HG03135 (cell line): Measurements from ENCODE around the gene CCDC141.

ENCODE experiments used
- ATAC-seq: cut with Tn5 transposase; IDR thresholded peaks from one replicate; pipeline ENCODE4 v1.9.1; 2021; ENCODE audit warnings: mild to moderate bottlenecking, moderate library complexity; ENCODE audit not compliant: unreplicated experiment

Gene CCDC141

DNA sequence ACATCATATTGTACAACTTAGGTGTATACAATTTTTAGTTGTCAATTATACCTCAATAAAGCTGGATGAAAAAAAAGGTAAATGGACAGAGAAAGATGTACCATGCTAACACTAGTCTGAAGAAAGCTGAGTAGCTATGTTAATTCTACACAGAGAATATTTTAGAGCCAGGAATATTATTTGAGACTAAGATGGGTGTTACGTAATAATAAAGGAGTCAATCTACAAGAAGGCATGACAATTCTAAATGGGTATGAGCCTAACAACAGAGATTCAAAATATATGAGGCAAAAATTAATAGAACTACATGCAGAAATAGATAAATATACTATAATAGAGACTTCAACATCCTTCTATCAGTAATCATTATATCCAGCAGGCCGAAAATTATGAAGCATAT, 69.1 kb downstream of the CCDC141 start:
- no peak for ATAC-seq

DNA sequence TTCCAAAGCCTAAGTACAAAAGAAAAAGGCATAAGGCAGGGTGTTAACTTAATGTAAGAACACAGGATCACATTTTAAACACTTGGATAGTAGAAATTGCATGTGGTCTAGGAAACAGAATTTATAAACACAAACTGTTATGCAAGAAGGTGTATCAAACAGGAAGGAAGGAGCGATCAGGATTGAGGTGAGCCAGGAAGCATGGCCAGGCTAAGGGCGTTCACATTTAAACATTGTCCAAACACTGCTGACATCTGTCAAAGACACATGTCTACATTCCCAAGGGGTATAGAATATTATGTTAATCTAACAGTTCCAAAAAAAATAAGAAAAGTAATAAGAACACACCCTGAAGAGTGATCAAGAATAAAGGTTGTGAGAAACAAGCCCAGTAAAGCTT, 71.3 kb downstream of the CCDC141 start:
- no peak for ATAC-seq

DNA sequence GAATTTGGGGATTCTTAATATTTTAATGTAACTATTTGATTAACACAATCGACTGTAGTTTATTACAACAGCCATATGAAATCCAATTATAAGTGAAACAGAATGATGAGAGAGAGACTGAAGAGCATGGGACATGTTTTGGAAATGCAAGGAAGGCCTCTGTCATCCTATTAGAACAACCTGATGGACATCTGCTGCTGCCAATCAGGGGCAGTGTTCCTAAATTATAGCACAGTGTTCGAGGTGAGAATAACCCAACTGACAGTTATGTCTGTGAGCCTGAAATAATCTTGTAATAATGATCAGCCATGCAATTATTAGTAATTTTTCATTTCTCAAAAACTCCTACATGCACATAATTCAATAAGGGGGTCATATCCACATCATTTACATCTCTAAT, 73.6 kb downstream of the CCDC141 start:
- ATAC-seq: no peak

DNA sequence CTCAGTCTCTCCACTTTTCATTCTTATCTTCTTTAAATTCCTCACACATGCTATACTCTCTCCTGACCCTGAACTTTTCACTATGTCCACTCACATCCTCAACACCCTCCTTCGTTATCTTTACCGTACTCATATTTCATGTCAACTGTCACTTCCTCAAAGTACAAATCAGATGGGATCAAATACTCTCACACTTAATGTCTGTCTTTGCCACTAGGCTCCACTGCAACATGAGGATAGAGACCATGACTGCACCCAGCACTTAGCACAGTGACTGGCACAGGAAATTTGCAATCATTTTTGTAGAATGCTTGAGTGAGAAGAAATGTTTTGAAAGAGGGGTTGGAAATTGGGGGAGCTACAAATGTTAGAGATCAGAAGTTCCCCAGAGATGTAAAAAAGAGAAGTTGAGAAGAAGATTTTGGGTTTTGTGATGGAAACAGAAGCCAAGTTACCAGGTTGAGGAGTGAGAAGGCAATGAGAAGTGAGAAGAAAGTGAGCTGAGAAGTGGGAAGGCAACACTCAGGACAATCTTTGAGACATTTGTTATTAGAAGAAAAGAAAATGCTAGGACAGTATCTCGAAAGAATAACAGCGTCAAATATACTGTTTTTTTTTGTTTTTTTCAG, 87.0 kb downstream of the CCDC141 start:
- no peak for ATAC-seq

DNA sequence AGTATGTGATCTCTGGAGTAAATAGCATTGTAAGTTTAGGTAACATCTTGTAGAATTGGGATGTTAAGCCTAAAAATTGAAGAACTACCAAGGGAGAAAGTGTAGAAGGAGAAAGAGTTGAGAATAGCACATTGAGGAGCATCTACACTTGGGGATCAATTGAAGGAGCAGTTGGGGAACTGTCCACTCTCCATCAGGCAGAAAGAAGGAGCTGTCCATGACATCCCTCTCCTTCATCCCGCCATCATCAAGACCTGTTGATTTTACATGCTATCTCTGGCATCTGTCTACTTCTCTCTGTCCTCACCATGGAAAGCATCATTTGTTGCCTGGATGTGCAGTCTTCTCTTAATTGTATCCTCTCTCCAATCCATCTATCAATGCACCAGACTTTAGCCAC, 87.8 kb downstream of the CCDC141 start:
- no peak for ATAC-seq

DNA sequence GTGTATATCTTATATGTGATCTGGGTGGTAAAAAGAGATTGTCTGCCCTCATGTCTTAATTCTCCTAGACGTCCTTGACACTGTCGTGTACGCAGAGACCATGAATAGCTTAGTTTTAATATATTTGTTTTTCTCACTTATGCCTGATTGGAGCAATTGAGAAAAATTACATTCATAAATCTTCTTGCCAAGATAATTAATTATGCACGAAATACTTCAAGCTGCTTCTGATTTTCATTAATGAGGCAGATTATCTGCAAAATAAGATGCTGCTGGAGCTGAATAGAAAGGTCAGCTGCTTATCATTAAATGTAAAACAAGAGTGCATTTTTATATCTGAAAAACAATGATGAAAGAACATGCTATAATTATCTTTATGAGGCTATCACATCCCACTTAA, 95.9 kb downstream of the CCDC141 start:
- ATAC-seq: no peak

DNA sequence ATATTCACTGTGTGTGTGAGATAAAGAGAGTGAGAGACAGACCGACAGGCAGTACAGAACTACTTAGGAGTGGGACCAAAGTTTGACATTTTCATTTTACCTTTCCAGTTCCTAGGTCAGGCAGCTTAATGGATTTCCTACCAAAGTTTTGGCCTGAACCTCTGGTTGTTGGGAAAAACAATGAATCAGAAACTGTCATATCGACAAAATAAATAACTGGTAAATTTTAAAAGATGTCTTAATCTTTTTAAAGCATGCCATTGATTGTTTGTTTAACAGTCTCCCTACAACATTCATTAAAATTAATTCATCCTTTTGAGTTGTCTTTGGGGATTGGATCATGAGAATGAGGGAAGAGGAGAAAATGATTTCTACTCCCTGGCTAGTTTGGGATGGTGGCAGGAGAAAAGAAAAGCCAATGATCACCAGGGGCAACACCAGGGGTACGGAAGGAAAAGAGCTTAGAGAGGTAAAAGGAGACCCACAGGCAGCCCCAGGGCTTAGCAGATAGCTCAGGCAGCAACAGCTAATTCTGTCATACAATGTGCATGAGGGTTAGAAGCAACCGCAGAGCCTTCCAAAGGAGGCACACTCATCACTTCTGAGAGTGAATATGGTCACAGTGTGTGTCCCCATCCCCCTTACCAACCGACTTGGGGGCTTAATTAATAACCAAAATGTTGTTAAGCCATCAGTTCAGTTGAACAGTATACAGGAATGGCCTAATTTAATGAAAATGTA, 98.5 kb downstream of the CCDC141 start:
- ATAC-seq: no peak

DNA sequence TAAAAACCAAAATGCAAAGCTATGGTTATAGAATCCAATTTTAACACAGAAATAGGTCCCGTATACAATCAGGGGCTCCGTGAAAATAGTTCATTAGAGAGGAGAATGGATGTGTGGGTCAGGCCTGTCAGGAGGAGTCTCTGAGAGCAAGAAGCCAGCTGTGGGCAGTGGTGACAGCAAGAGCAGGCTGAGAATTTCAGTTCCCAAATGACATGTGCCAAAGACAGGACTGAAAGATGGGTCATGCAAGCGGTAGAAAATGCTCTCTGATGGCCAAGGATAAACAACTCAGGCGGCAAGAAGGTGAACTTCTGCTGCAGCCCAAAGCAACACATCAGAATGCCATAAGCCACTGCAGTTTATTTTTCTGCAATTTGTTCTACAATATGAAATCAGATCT, 100.4 kb downstream of the CCDC141 start:
- no peak for ATAC-seq

DNA sequence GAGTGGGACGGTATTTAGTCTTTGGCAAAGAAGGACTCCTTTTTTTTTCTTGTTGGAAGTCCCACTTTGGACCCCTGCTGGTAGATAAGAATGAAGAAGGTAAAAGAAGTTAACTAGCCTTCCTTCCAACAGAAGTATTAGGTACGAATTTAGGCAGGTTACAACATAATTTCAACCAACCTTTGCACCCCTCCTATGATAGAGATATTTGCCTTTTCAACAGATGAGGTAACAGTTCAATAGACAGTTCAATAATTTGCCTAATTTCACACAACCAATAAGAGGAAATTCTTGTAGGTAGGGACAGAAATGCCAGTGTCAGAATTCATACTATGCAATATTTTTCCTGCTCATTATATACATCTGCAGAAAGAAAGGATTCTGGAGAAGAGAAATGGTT, 100.8 kb downstream of the CCDC141 start:
- ATAC-seq: no peak

DNA sequence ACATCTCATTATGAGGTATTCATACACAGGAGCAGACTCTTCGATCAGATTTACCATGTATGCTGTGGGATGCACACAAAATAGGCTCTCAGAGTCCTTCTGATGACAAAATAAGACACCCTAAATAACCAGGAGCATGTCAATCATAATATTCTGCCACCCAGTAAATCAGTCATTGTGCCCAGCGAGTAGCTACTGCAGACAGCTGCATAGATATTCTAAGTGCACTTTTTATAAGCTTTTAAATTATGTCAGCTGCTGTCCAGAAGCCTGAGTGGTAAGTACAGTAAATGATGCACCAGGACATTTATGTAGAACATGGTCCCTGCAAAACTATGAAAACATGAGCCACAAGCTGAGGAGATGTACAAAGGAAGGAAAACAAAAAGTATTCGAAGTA, 102.9 kb downstream of the CCDC141 start:
- no peak for ATAC-seq

DNA sequence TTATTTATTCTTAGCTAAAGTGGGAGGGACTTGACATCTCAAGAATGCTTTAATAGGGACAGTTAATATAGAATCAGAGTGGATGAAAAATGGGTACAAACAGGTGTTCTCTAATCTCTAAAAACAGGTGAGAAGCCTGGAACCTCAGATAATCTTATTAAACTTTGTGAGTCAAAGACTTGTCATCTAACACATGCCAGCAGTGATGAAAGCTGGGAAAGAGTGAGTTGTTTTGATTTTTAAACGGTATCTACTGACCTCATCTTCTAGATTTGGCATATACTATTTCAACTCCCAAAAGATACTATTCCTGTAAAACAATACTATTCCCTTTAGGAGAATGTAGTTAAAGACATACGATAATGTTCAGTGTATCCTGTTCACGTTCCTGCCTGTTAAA, 103.4 kb downstream of the CCDC141 start:
- no peak for ATAC-seq

DNA sequence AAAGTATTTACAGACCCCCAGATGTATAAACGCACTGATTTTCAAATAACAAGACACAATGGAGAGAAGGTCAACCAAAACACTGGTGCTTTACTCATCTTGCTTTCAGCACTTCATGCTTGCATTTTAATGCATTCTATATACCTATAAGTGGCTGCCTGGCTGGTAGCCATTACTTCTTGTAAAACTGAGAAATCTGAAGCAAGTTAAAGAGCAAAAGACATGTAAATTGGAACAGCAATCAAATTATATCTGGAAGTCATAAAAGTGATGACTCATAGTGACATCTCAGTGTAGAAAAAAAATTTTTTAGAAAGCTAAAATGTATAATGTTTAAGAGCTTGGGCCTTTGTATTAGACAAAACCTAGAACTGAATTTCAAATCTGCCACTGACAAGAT, 106.2 kb downstream of the CCDC141 start:
- ATAC-seq: no peak

DNA sequence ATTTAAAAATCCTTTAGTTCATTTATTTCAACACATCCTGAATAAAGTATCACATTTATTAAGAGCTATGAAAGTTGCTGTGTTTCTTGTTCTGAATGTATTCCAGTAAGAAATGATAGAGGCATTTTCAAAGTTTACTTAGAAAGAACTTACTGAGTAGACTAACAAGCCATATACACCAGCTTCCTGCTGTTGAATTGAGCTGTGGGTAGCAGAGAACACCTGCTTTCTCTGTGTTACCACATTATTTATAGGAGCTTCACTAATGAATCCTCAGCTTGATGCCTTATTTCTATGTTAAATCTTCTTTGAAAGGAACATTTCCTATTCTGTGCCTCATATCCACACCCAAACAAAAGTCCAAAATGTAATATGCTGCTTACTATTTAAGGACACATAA, 115.4 kb downstream of the CCDC141 start:
- ATAC-seq: no peak

DNA sequence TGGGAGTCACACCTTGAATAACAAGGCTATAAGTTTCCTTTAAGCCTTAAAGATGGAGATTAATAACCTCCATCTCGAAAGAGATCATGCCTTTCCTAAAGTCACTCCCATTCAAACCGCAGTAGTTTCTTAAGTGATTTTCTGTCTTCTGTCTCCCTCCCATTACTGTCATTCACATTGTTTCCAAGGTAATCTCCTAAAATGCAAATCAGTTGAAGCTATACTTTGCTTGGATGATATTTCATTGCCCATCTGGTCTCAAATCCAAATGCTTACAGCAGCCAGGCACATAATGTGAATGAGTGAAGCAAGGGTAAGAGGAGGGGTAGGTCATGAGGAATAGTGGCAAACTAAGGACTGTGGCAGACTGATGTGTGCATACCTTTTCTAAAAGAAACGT, 116.4 kb downstream of the CCDC141 start:
- no peak for ATAC-seq

DNA sequence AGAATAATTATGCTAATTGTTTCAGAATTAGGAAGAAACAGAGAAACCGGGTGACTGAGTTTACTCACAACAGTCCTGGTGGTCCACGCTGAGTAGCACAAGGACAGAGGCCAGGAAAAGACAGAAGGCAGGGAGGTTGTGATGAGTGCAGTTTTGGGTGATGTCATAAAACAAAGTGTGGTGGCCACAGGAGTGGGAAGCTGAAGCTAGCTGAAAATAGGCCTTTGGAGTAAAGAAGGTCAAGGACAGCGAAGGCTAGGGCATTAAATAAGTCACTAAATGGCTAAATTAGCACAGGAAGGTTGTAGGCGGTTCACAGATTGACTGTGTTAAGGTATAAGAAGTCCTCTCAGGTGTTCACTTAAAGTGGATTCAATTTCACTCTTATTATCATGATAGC, 121.9 kb downstream of the CCDC141 start:
- ATAC-seq: peak; percentile 78

DNA sequence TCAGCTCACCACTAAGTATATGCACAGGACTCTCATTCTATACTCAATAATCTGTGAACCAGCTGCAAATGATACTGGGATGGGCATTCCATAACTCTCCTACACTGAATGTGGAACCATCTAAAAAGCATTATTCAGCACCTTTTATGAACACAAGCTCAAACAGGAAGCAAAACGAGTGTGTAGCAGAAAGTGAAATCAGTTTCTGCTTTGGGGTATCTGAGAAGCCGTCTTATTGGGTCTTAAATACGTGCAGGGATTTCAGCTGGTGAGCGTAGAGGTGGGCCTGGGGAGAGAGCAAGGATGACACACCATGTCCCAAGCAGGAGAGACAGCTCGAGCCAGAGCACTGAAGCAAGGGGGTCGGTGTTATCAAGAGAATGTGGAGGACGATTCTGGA, 122.8 kb downstream of the CCDC141 start:
- no peak for ATAC-seq

DNA sequence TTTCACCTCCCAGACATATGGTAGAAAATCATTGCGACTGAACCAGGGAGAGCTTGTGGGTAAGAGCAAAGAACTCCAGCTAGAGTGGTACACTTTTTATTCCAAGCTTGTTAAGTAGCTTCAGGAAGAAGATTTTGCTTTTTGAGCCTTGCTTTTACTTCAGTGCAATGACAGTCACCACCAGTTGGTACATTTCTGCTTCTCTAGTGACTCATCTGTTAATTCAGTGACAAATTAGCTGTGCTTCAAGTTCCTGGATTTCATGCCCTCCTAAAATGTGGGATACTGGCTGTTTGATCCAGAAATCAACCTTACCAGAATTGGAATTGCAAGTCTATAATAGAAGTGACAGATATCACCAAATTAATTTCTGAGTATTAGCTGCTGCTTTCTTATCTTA, 125.1 kb downstream of the CCDC141 start:
- ATAC-seq: no peak

DNA sequence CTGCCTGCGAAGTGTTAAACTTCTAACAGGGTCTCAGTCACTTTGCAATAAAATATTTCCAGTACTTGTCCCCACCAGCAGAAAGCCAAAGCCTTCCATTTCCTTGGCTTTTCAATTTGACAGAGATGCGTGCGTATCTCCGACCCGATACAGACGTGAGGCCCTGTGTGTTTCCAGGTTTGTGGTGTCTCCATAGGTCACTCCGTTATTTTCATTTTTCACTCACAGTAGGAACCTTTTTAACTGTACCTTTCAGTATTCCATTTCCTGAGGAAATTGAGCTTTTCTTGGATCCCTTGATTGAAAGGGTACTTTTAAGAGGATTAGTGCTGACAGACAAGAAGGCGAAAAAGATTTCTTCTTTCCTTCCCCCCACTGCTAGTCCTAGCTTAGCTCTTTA, 126.4 kb downstream of the CCDC141 start:
- no peak for ATAC-seq

DNA sequence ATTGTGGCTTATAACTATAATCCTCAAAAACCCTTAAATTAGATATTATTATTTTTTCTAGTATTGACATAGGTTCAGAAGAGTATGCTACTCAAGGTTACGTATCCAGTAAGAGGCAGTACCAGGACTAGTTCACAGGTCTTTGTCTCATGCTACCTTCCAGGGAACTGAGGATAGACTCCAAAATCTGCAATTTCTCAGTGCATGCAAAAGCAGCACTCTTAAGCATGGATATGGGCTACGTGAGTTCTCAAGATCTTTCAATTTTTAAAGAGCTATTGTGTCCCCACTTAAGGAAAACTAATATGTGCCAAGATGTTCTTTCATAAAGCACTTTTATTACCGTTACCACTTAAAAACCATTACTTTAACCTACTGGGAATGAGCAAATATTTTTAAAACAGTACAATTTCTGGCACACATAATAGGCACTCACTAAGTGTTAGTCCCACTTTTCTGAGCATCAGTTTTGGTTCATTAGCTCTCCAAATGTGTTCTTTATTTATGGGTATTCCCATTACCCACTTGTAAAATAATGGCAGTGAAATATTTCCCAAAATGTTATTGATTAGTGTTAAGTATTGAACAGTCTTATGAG, 128.9 kb downstream of the CCDC141 start:
- ATAC-seq: no peak

DNA sequence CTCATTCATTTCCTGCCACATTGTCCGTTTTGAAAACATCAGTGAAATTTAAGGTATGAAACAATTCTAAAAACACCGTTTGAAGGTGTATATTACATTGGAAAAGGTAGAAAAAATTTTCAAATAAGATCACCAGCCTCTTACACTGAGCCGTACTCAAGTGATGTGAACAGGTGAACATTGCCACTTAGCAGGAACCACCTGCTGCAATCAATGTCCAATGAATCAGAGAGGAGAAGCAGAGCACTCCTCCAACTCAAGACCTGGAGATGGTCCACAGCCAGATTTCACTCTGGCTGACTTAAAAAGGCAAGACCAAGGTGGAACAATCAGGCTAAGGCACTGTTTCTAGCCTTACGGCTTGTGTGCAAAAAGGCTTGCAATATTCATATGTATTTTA, 132.4 kb downstream of the CCDC141 start:
- no peak for ATAC-seq

DNA sequence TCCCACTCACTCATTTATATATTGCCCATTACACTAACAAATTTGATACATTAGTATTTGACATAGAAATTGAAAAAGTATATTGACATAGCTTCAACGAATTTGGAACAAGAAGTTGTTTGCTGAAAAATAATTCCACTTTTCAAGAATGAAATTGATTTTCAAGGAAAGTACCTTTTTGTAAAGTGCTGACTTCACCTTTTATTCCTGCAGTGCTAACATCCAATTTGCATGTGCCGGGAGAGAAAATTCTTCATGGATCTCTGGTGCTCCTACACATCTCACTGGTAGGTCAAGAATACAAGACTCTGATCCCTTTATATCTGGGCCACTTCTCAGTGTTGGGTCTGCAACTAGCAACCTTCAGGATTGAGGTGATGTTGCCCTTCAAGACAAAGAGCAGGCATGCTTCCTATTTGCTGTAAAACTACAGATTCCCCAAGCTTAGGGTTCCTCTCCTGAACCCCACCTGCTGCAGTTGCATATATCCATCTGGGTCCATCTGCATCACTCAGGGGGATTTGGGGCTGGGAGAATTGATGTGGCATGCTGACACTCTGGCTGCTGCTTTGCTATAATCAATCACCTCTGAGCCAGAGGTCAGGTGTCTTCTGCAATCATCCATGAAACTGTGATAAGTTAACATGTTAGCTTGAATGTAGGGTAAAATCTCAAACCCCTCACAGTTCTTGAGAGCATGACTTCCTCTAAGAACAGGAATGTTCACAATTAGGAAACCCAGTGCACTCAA, 134.3 kb downstream of the CCDC141 start:
- no peak for ATAC-seq
